T-cell (primary cell): ENCODE data around the gene MPZL3. TPM values are rescaled to one million over a fixed set of nuclear protein-coding genes. Genes with fewer than 3 reads are reported as not detected.

Experiments used
- ATAC-seq, 4 experiments: fragments of 200-7000 bp in 3 of 4; fragments of 150-1000 bp in 1 of 4; cut with Tn5 transposase; replicated peaks in 1 of 4; 1 replicate in 3 of 4; 2 replicates in 1 of 4; pipeline ENCODE4 v1.10.0; 2021; ENCODE audit warnings: moderate library complexity in 3 of 4, mild to moderate bottlenecking in 2 of 4, moderate number of reproducible peaks in 1 of 4
- CTCF ChIA-PET, 2 donors: fragments of 300-600 bp; sonication (Branson Sonifier 250); formaldehyde crosslinking; loops; one replicate each; lab custom pipeline; 2022; ENCODE audit warnings: antibody characterized with exemption in 2 of 2; lab: Charles Lee
- POLR2A ChIA-PET, 2 donors: fragments of 300-600 bp; sonication (Branson Sonifier 250); formaldehyde crosslinking; loops; one replicate each; lab custom pipeline; 2022; ENCODE audit warnings: antibody characterized with exemption in 2 of 2; lab: Charles Lee
- DNase-seq, 35 experiments: peaks; one replicate each; pipeline versions ENCODE4 v3.0.0 to v3.0.0-alpha.2; 2013 to 2023
- H3K27ac ChIP-seq: one replicate; pipeline ENCODE4 v1.5.1; 2013; ENCODE audit warnings: low read length
- H3K27me3 ChIP-seq, 2 experiments: replicated peaks in 1 of 2; 1 replicate in 1 of 2; 2 replicates in 1 of 2; pipeline versions ENCODE4 v1.6.1 to v1.7.0; 2013; ENCODE audit warnings: low read length in 1 of 2, mixed read lengths in 1 of 2; ENCODE audit not compliant: control insufficient read depth in 2 of 2, insufficient read depth in 2 of 2; ENCODE audit errors: extremely low read depth in 1 of 2
- H3K36me3 ChIP-seq, 2 donors: 1 replicate in 1 of 2; 2 replicates in 1 of 2; pipeline versions ENCODE4 v1.6.1 to v1.7.0; 2013; ENCODE audit warnings: low read length in 1 of 2; ENCODE audit not compliant: control insufficient read depth in 2 of 2, insufficient read depth in 1 of 2; ENCODE audit errors: extremely low read depth in 1 of 2
- H3K4me1 ChIP-seq, 2 experiments: 1 replicate in 1 of 2; 2 replicates in 1 of 2; pipeline versions ENCODE4 v1.6.1 to v1.7.0; 2013; ENCODE audit warnings: low read length in 2 of 2, mixed read lengths in 1 of 2; ENCODE audit not compliant: insufficient read depth in 2 of 2, control insufficient read depth in 1 of 2; ENCODE audit errors: extremely low read depth in 1 of 2
- H3K4me3 ChIP-seq, 2 donors: 1 replicate in 1 of 2; 2 replicates in 1 of 2; pipeline versions ENCODE4 v1.5.1 to v1.7.0; 2013; ENCODE audit warnings: mild to moderate bottlenecking in 2 of 2, low read length in 1 of 2, moderate library complexity in 1 of 2; ENCODE audit not compliant: control insufficient read depth in 1 of 2; ENCODE audit errors: extremely low read depth in 1 of 2
- H3K9me3 ChIP-seq: 2 replicates; pipeline ENCODE4 v1.7.0; 2013
- H3K27ac Mint-ChIP-seq, 2 donors: one replicate each; pipeline ENCODE4 v1.8.0; 2020 to 2021; ENCODE audit warnings: mild to moderate bottlenecking in 2 of 2, mixed read lengths in 2 of 2
- H3K27me3 Mint-ChIP-seq, 2 donors: one replicate each; pipeline ENCODE4 v1.8.0; 2021 to 2022; ENCODE audit warnings: mixed read lengths in 2 of 2
- H3K36me3 Mint-ChIP-seq: one replicate; pipeline ENCODE4 v1.8.0; 2021; ENCODE audit warnings: mixed read lengths
- H3K4me1 Mint-ChIP-seq, 3 donors: one replicate each; pipeline ENCODE4 v1.8.0; 2020 to 2022; ENCODE audit warnings: mixed read lengths in 3 of 3, mild to moderate bottlenecking in 1 of 3
- H3K4me3 Mint-ChIP-seq, 3 donors: one replicate each; pipeline ENCODE4 v1.8.0; 2020 to 2022; ENCODE audit warnings: mild to moderate bottlenecking in 3 of 3, mixed read lengths in 3 of 3, moderate library complexity in 3 of 3
- H3K9me3 Mint-ChIP-seq, 3 donors: one replicate each; pipeline ENCODE4 v1.8.0; 2020 to 2022; ENCODE audit warnings: mixed read lengths in 3 of 3
- WGBS: methylation state at CpG from one replicate; pipeline ENCODE4 v1.1.5; 2013; ENCODE audit warnings: missing lambda C conversion rate; ENCODE audit not compliant: insufficient coverage; 5-methylcytosine and 5-hydroxymethylcytosine counted together
- total RNA-seq, 35 experiments: library from RNA in 6 of 35; stranded (reverse) in 6 of 35; fragments of 120-200 nt in 1 of 35; gene quantifications; one replicate each; pipeline versions ENCODE4 v1.2.1 to v1.2.4 and lab custom pipeline; 2013 to 2026

Gene MPZL3
- total RNA-seq, 5 donors from 2014 or later (not counting 1 experiment from before 2014, with no cell fraction given) = 9.8 to 25.2 (median 16.5) TPM

DNA sequence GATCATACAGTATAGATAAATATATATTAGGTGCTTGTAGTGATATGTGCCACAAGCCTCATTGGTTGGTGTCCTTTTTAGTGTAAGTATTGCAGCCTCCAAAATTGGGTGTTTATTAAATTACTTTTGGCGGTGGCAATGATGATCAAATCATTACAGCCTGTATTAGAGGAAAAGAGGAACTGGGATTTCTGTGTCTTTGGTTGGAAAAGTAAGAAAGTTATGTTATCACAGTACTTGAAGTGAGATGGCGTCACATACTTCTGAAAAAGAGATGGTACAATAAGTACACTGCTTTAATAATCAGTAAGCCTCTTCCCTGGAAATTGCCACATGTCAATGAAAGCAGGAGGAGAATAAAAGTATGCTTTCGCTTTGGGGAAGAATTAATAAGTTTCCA is 523 bp upstream of the MPZL3 start:
- 33% methylated on average over 1 of the region's 3 CpGs for WGBS
- H3K4me3 ChIP-seq = peak overlapping the region in 1 of 2 donors; percentile 81
- no peaks in the 10 kb centered on the region for H3K27me3 ChIP-seq
- H3K36me3 ChIP-seq = no peaks in the 10 kb centered on the region
- POLR2A ChIA-PET = interaction anchor here (0.5 to 1.5 kb wide), 11 partner anchors 10 to 849 kb away, joined by 3 to 11 read pairs (median 5); partner anchors contain the start of genes CD3E (in 1 of the 2), DPAGT1 (in 1 of the 2), JAML (in 1 of the 2) and UBE4A (in 1 of the 2)
- peak overlapping the region; percentile 99 to 100 for H3K27ac Mint-ChIP-seq
- peak overlapping the region; percentile 98 to 99 (median 99) for H3K4me3 Mint-ChIP-seq
- H3K27ac ChIP-seq = peak overlapping the region; percentile 98
- no peaks in the 10 kb centered on the region for H3K9me3 Mint-ChIP-seq
- no peak for ATAC-seq
- H3K4me1 Mint-ChIP-seq = peaks cover 26 to 41% (median 38%) of the 10 kb centered on the region in 3 donors
- H3K27me3 Mint-ChIP-seq = peaks cover 0 to 2% of the 10 kb centered on the region in 2 donors
- DNase-seq = no peak
- peaks cover 10% of the 10 kb centered on the region for H3K36me3 Mint-ChIP-seq
- H3K4me1 ChIP-seq = peaks cover 6 to 10% of the 10 kb centered on the region in 2 experiments
- H3K9me3 ChIP-seq = no peaks in the 10 kb centered on the region
- CTCF ChIA-PET = interaction anchor here in 1 of 2 donors (0.7 to 2.6 kb wide), 6 partner anchors 28 to 101 kb away, joined by 3 to 18 read pairs (median 4); partner anchors contain the start of gene JAML

DNA sequence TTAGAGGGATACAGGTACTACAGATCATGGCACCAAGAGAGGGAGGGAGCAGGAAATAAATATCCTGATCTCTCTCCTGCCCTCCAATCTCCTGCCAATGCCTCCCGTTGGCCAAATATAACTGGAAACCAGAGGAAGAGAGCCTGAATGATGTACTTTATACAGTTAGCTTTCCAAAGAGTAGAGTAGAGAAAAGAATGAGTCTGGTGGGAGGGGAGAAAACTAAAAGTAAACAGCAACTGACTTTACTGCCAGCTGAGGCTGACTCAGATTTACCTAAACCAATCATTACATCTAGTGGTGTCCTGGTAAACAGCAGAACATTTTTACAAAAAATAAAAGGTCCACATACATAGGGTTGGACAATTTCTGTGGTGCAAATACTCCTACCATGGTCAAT is 5.1 kb downstream of the MPZL3 start:
- H3K36me3 ChIP-seq = no peaks in the 10 kb centered on the region
- H3K27ac ChIP-seq = peak overlapping the region; percentile 60
- Mint-ChIP-seq H3K36me3 (peaks cover 19% of the 10 kb centered on the region), H3K4me3 (no peak overlapping the region), H3K27ac (peak overlapping the region; percentile 83 to 90), H3K4me1 (peaks cover 61 to 81% (median 80%) of the 10 kb centered on the region in 3 donors), H3K9me3 (no peaks in the 10 kb centered on the region), H3K27me3 (peaks cover 0 to under 1% of the 10 kb centered on the region in 2 donors)
- WGBS = no CpG with 5 or more reads among the region's 1 CpG
- ChIA-PET POLR2A (interaction anchor here in 1 of 2 donors (1.7 kb wide), 1 partner anchor 45 kb away, joined by 6 read pairs; no protein-coding TSS in a partner anchor), CTCF (interaction anchor here in 1 of 2 donors (0.8 to 1.7 kb wide), 2 partner anchors 23 to 45 kb away, joined by 3 to 7 read pairs; partner anchors contain the start of gene JAML)
- no peak overlapping the region for H3K4me3 ChIP-seq
- no peaks in the 10 kb centered on the region for H3K27me3 ChIP-seq
- peak in 3 of 4 experiments; percentile 42 to 49 (median 44) for ATAC-seq
- no peaks in the 10 kb centered on the region for H3K9me3 ChIP-seq
- peak in 1 of 35 experiments; percentile 32 for DNase-seq
- peaks cover 2 to 30% of the 10 kb centered on the region in 2 experiments for H3K4me1 ChIP-seq

- peak overlapping the region; percentile 60 for H3K27ac ChIP-seq
- ATAC-seq (no peak), DNase-seq (no peak)
- H3K4me3 Mint-ChIP-seq = no peak overlapping the region
- no peaks in the 10 kb centered on the region for H3K27me3 ChIP-seq
- H3K4me1 Mint-ChIP-seq = peaks cover 64 to 90% (median 85%) of the 10 kb centered on the region in 3 donors
- ChIA-PET CTCF (interaction anchor here in 1 of 2 donors (0.8 to 2.2 kb wide), 4 partner anchors 22 to 101 kb away, joined by 3 to 14 read pairs (median 5); partner anchors contain the start of gene JAML), POLR2A (interaction anchor here (0.6 to 1.7 kb wide), 5 partner anchors 21 to 96 kb away, joined by 3 to 6 read pairs (median 5); partner anchors contain the start of gene JAML (in 1 of the 2))
- no peaks in the 10 kb centered on the region for H3K36me3 ChIP-seq
- H3K9me3 ChIP-seq = no peaks in the 10 kb centered on the region
- no peak overlapping the region for H3K4me3 ChIP-seq
- WGBS = 88% methylated on average over 3 of the region's 3 CpGs
- H3K36me3 Mint-ChIP-seq = peaks cover 19% of the 10 kb centered on the region
- H3K27ac Mint-ChIP-seq = peak overlapping the region; percentile 77 to 92
- no peaks in the 10 kb centered on the region for H3K9me3 Mint-ChIP-seq
- H3K27me3 Mint-ChIP-seq = no peaks in the 10 kb centered on the region
- peaks cover 8 to 39% of the 10 kb centered on the region in 2 experiments for H3K4me1 ChIP-seq
Observed at GRCh38 chr11:118245936-118246562, 6.1 kb downstream of the MPZL3 start.

- Mint-ChIP-seq H3K4me1 (peaks cover 73 to 92% (median 88%) of the 10 kb centered on the region in 3 donors), H3K27me3 (no peaks in the 10 kb centered on the region), H3K36me3 (peaks cover 19% of the 10 kb centered on the region), H3K27ac (peak overlapping the region; percentile 77 to 92), H3K4me3 (no peak overlapping the region), H3K9me3 (no peaks in the 10 kb centered on the region)
- Histone ChIP-seq H3K27ac (peak overlapping the region; percentile 24), H3K27me3 (no peaks in the 10 kb centered on the region), H3K36me3 (no peaks in the 10 kb centered on the region), H3K4me3 (no peak overlapping the region), H3K9me3 (no peaks in the 10 kb centered on the region), H3K4me1 (peaks cover 23 to 45% of the 10 kb centered on the region in 2 experiments)
- ChIA-PET POLR2A (no interaction called here), CTCF (interaction anchor here in 1 of 2 donors (0.7 to 1.0 kb wide), 3 partner anchors 11 to 46 kb away, joined by 3 to 4 read pairs (median 3); no protein-coding TSS in a partner anchor)
- ATAC-seq (no peak), DNase-seq (no peak)
- 83% methylated on average over 2 of the region's 3 CpGs for WGBS
Observed at GRCh38 chr11:118243993-118244762, 8.0 kb downstream of the MPZL3 start.

DNA sequence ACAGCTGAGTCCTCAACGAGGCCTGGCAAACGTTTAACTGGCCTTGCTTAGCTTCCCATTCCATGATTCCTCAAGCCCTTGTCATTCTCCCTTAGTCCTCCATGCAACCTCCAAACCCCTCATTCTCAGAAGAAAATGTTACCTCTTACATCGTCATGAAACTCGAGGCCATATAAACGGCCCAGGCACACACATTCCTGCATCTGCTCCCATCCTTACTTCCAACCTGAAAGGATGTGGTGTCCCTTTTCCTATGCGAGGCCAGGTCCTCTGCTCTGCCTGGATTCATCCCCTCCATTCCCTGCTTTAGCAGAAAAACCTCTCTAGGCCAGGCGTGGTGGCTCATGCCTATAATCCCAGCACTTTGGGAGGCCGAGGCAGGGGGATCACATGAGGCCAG is 9.0 kb downstream of the MPZL3 start:
- H3K27me3 Mint-ChIP-seq = no peaks in the 10 kb centered on the region
- ATAC-seq (no peak), DNase-seq (no peak)
- peak overlapping the region in 1 of 3 donors; percentile 30 for H3K4me3 Mint-ChIP-seq
- H3K27ac Mint-ChIP-seq = peak overlapping the region; percentile 77 to 92
- no peaks in the 10 kb centered on the region for H3K9me3 Mint-ChIP-seq
- no peaks in the 10 kb centered on the region for H3K9me3 ChIP-seq
- 85% methylated on average over 8 of the region's 8 CpGs for whole genome bisulfite sequencing
- H3K27me3 ChIP-seq = no peaks in the 10 kb centered on the region
- no peak overlapping the region for H3K4me3 ChIP-seq
- peak overlapping the region; percentile 90 for H3K27ac ChIP-seq
- H3K36me3 Mint-ChIP-seq = peaks cover 28% of the 10 kb centered on the region
- ChIA-PET POLR2A (interaction anchor here in 1 of 2 donors (0.6 to 1.7 kb wide), 3 partner anchors 9 to 102 kb away, joined by 4 to 8 read pairs (median 4); partner anchors contain the start of genes JAML and MPZL3), CTCF (interaction anchor here in 1 of 2 donors (1.0 kb wide), 1 partner anchor 12 kb away, joined by 3 read pairs; no protein-coding TSS in a partner anchor)
- H3K4me1 Mint-ChIP-seq = peaks cover 81 to 94% (median 89%) of the 10 kb centered on the region in 3 donors
- H3K36me3 ChIP-seq = no peaks in the 10 kb centered on the region
- H3K4me1 ChIP-seq = peaks cover 23 to 52% of the 10 kb centered on the region in 2 experiments
